ENCODE measurements around the gene CAMP. TPM values are rescaled to one million over a fixed set of nuclear protein-coding genes. Genes with fewer than 3 reads are reported as not detected.

CAMP gene
- polyA plus RNA-seq, 1 of the 3 experiments (the other 2 are of a cell fraction) = not detected

GRCh38 chr3:48243886-48244285, 20.6 kb downstream of the CAMP start:
- no peaks in the 10 kb centered on the region for H4K20me1 ChIP-seq (ENCODE audit: insufficient read depth)
- no peak overlapping the region for H3K27ac ChIP-seq (ENCODE audit: low read depth in 2 of 2, low read length in 1 of 2)
- peaks cover 2 to 18% of the 10 kb centered on the region in 2 experiments; a peak in 3 of 4 replicates for H3K4me1 ChIP-seq (ENCODE audit: control insufficient read depth in 1 of 2, insufficient read depth in 2 of 2, low read depth in 1 of 2, low read length in 1 of 2)
- H3F3A ChIP-seq (replicated peaks; ENCODE audit: insufficient read depth) = peaks cover 11% of the 10 kb centered on the region
- no peak overlapping the region for H3K9ac ChIP-seq
- no peak for TF ChIP-seq RAD21 (IDR thresholded peaks at IDR 0.05; ENCODE audit: low read length)
- TF ChIP-seq REST (IDR thresholded peaks at IDR 0.05; ENCODE audit: low read depth, low read length) = no peak
- TF ChIP-seq EP300 (IDR thresholded peaks at IDR 0.05; ENCODE audit: borderline replicate concordance in 1 of 2, low read depth in 1 of 2, low read length in 1 of 2) = no peak
- no peak for TF ChIP-seq RFX5 (IDR thresholded peaks at IDR 0.05; ENCODE audit: low read length)
- no peak for TF ChIP-seq GATA2 (CRISPR knock-in tag; IDR thresholded peaks at IDR 0.05)
- TF ChIP-seq IRF3 (IDR thresholded peaks at IDR 0.05; ENCODE audit: low read depth, low read length) = no peak
- no peak for TF ChIP-seq SMC3 (IDR thresholded peaks at IDR 0.05; ENCODE audit: low read depth, low read length)
- TF ChIP-seq YY1 (IDR thresholded peaks at IDR 0.05; ENCODE audit: low read depth) = no peak
- TF ChIP-seq JUND (IDR thresholded peaks at IDR 0.05) = no peak
- no peak for TF ChIP-seq TEAD4 (IDR thresholded peaks at IDR 0.05; ENCODE audit: borderline replicate concordance, insufficient read depth)
- no peak for TF ChIP-seq FOXJ3 (CRISPR knock-in tag; IDR thresholded peaks at IDR 0.05)
- TF ChIP-seq POLR2AphosphoS5 (IDR thresholded peaks at IDR 0.05; ENCODE audit: low read depth, low read length) = no peak
- TF ChIP-seq TAF1 (IDR thresholded peaks at IDR 0.05; ENCODE audit: borderline replicate concordance, low read depth, low read length) = no peak
- TF ChIP-seq PBX3 (IDR thresholded peaks at IDR 0.05) = no peak
- no peak for TF ChIP-seq FOSL2 (IDR thresholded peaks at IDR 0.05; ENCODE audit: borderline replicate concordance, low read depth)
- TF ChIP-seq CTCF (IDR thresholded peaks at IDR 0.05) = no peak
- TF ChIP-seq FOXM1 (IDR thresholded peaks at IDR 0.05; ENCODE audit: low read depth) = no peak
- H2AFZ ChIP-seq (ENCODE audit: low read depth) = no peak overlapping the region
- ChIA-PET CTCF (interaction anchor here (0.9 to 7.4 kb wide), 4 partner anchors 12 to 192 kb away, joined by 3 to 70 read pairs (median 8); no protein-coding TSS in a partner anchor), POLR2A (no interaction called here)
- 100% methylated on average over 2 of the region's 2 CpGs for WGBS (ENCODE audit: low lambda C conversion rate)
- H3K27me3 ChIP-seq (ENCODE audit: insufficient read depth) = no peaks in the 10 kb centered on the region
- peaks cover 7% of the 10 kb centered on the region for H3K79me2 ChIP-seq (ENCODE audit: insufficient read depth)
- H3K9me3 ChIP-seq = no peaks in the 10 kb centered on the region
- no peak overlapping the region for H3K4me3 ChIP-seq (ENCODE audit: low read depth in 2 of 2, low read length in 1 of 2)
- no peaks in the 10 kb centered on the region for H3K9me2 ChIP-seq
- no peaks in the 10 kb centered on the region for H3K36me3 ChIP-seq (replicated peaks in 1 of 2; ENCODE audit: control insufficient read depth in 1 of 2, insufficient read depth in 2 of 2, low read length in 1 of 2)
- no peak for DNase-seq
- H3K4me2 ChIP-seq = no peak overlapping the region

Data from SK-N-SH (cell line).